Stimulated activated CD4-positive, alpha-beta T cell treated with anti-CD3 and anti-CD28 coated beads, Interleukin-1b, Interleukin-23, amount 100 ng/mL, for 48 hours (primary cell): ENCODE measurements around the gene ABCC6.
"Not testable (repeated sequence)": the region's sequence is repeated elsewhere in the genome, so short reads cannot be mapped to it uniquely, and the experiment has no call there.

Source experiments
- DNase-seq: peaks from one replicate; pipeline ENCODE4 v3.0.0-alpha.2; 2020

Gene ABCC6

GRCh38 chr16:16222850-16223661, at the start of gene ABCC6:
Gene ABCC6 (minus strand): TSS chr16:16223494. CDS start chr16:16223434, 60 bp downstream.
- not testable (repeated sequence) for DNase-seq

DNA sequence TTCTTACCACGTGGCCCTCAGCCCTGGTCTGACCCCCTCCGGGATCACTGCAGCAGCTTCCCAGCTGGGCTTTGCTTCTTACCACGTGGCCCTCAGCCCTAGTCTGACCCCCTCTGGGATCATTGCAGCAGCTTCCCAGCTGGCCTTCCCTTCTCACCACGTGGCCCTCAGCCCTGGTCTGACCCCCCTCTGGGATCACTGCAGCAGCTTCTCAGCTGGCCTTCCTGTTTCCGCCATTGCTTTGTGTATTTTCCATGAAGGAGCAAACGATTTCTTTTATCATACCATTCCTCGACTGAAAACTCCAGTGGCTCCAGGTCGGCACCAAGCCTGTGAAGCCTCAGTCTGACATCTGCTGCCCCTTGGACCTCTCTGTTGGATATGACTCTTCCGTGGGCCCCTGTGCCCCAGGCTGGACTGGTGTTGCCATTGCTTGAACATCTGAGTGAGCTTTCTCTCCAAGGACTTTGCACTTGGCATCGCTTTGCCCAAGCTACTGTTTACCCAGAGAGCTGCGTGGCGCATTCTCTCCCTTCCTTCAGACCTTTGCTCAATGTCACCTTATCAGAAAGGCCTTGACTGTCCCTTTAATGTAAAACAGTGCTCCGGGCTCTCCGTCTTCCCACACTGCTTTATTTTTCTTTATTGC, 49.4 kb upstream of the ABCC6 start:
- DNase-seq: not testable (repeated sequence)

- DNase-seq: not testable (repeated sequence)
These were observed 48.4 kb upstream of the ABCC6 start for GRCh38 chr16:16271658-16272057.

DNA sequence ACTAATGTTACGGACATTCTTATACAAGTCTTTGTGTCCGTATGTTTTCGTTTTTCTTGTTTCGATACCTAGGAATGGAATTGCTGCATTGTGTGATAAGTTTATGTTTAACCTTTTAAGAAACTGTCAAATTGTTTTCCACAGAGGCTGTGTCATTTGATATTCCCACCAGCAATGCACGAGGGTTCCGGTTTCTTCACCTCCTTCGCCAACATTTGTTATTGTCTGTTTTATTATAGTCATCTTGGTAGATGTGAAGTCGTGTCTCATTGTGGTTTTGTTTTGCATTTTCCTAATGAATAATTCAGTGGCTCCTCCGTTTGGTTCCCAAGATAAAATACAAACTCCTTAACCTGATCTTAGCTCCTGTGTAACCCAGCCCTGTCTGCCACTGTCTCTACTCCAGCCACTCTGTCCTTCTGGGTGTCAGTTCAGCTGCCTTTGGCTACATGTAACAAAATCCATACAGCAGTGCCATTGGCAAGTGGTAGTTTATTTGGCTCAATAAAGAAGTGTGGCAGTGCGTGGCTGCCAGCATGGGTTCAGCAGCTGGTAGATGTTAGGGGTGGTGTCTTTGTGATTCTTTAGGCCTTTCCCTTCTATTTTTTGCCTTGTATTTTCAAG, 45.0 kb upstream of the ABCC6 start:
- DNase-seq: not testable (repeated sequence)

DNA sequence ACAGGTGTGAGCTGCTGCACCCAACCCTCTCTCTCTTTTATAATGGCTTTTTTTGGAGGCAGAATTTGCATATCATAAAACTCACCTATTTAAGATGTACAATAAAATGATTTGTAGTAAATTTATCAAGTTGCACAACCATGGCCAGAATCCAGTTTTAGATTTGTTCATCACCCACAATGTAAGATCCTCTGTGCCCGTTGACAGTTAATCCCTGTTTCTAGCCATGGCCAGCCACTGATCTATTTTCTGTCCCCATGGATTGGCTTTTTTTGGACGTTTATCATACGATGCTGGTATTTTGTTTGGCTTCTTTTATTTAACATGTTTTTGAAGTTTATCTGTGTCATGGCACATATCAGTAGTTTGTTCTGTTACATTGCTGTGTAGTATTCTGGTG, 44.4 kb upstream of the ABCC6 start:
- not testable (repeated sequence) for DNase-seq

GRCh38 chr16:16265044-16265443, 41.8 kb upstream of the ABCC6 start:
- not testable (repeated sequence) for DNase-seq

- DNase-seq: not testable (repeated sequence)
These were observed 40.7 kb upstream of the ABCC6 start for GRCh38 chr16:16263947-16264346.

DNA sequence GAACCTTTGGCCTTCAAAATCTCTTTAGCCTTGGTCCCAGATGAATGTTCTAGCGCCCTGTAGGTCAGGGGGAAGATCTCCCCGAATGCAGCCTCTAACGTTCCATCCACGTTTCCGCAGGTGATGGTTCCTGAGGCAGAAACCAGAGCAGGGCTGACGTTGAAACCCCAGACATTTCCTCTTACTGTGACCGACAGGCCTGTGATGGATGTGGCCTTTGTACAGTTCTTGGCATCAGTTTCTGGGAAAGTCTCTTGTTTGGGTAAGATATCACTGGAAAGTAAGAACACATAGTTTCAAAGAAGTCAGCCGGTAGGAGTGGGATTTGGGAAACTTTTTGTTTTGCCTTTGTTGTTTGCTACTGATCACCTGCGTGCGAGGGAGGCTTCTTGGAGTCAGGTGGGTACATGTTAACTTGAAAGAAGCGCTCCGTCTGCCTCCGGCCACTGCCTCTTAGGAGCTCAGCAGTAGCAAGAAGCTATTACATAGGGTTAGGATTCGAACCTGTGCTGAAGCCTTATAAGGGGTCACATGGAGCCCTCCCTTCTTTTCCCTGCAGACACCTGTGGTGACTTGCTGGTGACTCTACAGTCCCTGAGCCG, 39.8 kb upstream of the ABCC6 start:
- DNase-seq: not testable (repeated sequence)

- not testable (repeated sequence) for DNase-seq
These were observed 36.7 kb upstream of the ABCC6 start for GRCh38 chr16:16259971-16260370.

DNA sequence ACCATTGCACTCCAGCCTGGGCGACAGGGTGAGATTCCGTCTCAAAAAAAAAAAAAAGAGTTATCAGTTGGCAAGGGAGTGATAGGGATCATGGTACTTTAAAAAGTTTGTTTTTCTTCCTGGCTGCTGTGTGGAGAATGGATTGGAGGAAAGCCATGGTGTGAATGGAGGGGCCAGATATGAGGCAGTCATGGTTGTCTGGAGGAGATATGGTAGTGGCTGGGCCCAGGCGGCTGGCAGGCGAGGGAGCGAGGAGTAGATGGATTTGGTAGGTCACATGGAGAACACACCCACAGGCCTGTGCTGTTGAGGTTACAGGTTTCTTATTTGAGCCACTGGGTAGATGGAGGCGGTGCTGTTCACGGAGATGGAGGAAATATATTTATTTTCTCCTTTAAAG, 35.5 kb upstream of the ABCC6 start:
- not testable (repeated sequence) for DNase-seq

DNA sequence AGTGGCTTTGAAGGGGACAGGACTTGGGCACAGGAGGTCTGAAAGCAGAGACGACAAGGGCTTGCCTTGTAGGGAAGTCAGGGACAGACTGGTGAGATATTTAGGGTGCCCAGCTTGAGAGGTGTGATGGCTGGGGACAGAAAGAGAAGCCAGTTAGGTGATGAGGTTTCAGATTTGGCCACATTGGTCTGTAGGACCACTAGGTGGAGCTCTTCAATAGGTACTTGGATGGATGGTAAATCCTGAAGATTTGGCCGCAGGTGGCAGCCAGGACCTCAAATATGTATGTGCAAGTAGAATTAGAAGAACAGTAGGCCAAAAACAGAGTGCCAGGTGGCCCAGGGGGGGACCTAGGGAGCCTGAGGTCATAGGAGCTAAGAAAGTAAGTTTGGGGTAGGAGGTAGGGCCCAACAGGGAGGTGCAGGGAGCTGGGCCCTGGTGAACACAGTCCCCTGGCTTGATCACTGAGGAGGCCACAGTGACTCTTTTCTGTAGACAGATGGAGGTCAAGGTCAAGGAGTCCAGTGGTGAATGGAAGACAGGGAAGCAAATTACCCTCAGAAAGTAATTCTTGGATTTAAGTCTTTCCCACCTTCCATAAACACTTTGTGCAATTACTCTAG, 34.1 kb upstream of the ABCC6 start:
- DNase-seq: not testable (repeated sequence)

GRCh38 chr16:16252377-16252776, 29.1 kb upstream of the ABCC6 start:
- not testable (repeated sequence) for DNase-seq

DNA sequence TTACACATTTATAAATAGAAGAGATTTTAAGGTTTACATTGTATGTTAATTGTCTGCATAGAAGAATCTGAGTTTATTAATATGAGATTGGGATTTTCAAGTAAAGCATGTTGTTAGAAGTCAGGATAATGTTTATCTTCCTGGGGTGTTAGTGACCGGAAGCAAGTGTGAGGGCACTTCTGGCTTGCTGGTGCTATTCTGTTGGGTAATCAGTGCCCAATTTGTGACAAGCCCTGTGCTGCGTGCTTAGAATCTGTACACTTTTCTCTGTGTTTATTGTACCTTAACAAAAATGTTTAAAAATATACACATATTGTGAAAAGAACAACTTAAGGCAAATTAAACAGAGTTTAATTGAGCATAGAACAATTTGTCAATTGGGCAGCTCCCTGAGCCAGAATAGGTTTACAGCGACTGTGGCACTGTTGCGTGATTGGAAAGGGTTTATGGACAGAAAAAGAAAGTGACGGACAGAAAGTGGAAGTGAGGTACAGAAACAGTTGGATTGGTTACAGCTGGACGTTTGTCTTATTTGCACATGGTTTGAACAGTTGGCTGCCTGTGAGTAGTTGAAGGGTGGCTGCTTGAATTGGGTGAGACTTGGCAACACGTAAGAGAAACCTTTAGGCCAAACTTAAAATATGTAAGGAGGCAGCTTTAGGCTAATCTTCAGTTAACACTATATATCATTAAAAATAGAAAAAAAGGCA, 26.5 kb upstream of the ABCC6 start:
- not testable (repeated sequence) for DNase-seq

DNA sequence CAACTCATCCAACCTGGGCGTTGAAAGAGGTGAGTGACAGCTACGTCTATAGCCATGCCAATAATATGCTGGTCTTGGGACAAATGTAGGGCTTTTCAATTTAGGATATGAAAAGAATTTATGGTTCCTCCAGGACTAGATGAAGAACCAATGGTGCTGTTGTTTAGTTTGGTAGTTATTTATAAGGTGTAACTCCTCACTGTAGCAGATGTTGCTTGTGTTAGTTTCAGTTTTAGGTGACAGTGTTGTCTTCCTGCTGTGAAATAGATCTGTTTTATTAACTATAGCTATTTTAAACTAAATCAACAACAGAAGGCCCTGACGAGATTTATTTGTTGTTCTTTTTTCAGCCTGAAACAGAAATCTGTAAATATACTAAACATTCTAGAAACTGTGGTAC, 24.1 kb upstream of the ABCC6 start:
- not testable (repeated sequence) for DNase-seq

DNA sequence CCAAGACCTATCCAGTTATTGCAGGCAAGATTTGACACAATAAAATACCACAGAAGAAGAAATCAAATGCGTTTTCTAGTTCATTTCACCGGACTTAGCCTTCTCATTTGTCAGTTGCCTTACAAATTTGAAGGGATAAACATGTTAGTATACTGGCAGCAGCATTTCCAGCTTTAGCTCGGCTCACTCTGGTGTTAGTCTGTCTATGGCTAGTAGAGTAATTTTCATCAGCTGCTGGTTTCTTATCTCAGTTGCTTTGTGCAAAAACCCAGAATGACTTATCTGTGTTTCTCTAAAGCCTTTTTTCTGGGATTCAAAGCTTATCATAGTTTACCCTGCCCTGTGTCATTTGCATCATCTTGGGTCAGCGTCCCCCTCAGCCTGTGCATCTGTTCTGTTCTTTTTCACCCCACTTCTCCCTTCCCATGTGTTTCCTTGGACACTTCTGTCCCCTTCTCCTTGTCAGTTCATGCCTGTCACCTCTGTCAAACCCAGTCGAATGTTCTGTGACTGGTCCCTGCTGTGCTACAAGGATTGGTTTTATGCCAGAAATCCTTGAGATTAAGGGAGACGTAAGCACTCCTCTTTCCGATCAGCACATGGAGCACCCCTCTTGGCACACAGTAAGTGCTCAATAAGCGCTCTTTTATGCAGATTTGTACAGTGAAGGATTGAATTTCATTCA, 23.4 kb upstream of the ABCC6 start:
- DNase-seq: not testable (repeated sequence)

DNA sequence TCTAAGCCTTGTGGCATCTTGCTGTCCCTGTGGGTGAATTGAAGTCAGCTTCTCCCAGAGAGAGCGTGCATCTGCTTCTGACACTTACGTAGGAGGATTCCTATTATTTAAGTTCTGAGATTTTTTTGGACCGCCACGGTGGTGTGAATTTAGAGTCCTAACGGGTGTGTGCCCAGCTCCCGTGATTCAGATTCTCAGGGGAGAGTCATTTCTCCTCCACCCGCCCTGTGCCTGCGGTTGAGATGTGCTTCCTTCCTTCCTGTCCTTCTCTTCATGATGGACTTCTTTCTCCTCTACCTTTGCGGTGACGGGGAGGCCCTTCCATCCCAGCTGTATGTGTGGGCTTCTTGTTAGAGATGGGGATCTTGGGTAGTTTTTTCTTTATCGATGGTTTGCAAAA, 20.6 kb upstream of the ABCC6 start:
- DNase-seq: not testable (repeated sequence)

DNA sequence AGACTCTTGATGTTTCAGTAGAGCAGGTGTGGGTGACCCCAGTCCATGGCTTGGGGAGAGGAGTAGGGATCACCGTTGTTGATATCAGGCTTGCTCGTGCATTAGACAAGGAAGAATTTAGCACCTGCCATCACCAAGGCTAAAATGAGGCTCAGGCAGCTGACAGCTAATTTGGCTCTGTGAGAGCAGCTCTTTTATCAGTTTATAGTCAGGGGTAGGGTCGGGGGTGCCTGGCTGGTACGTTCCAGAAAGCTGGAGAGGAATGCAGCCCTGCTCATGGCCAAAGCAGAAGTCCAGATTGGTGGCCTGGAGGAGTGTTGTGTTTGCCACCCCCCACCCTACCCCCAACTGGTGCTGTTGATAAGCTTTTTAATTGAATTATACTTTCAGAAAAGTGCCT, 17.4 kb upstream of the ABCC6 start:
- DNase-seq: not testable (repeated sequence)

GRCh38 chr16:16237738-16238137, 14.4 kb upstream of the ABCC6 start:
- DNase-seq: not testable (repeated sequence)

DNA sequence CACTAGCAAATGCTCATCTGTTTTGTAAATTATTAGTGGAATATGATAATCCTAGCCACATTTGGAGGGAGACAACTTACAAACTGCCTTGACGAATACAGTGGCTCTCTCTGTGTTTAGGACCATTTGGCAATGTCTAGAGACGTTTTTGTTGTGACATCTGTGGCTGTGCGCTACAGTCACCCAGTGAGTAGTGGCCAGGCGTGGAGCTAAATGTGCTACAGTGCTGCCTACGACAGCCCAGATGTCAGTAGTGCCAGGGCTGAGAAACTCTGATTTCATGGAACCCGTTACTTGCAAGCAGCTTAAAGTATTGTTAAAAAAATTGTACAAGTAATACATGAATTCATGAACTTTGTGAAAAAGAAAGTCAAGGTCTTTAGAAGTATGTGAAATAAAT, 13.8 kb upstream of the ABCC6 start:
- DNase-seq: not testable (repeated sequence)

DNA sequence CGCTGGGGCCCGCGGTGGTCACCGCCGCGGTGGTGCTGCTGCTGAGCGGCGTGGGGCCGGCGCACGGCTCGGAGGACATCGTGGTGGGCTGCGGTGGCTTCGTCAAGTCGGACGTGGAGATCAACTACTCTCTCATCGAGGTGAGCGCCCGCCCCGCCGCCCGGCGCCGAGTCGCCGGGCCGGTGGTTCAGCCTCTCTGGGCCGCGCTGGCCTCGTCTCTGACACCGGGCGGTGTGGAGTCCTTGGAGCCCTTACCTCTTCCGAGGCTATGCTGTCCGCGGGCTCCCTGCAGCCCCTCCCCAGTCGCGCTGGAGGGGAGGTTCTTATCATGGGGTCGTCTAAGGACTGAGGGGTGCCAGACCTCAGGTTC, 9.4 kb upstream of the ABCC6 start:
- not testable (repeated sequence) for DNase-seq

DNA sequence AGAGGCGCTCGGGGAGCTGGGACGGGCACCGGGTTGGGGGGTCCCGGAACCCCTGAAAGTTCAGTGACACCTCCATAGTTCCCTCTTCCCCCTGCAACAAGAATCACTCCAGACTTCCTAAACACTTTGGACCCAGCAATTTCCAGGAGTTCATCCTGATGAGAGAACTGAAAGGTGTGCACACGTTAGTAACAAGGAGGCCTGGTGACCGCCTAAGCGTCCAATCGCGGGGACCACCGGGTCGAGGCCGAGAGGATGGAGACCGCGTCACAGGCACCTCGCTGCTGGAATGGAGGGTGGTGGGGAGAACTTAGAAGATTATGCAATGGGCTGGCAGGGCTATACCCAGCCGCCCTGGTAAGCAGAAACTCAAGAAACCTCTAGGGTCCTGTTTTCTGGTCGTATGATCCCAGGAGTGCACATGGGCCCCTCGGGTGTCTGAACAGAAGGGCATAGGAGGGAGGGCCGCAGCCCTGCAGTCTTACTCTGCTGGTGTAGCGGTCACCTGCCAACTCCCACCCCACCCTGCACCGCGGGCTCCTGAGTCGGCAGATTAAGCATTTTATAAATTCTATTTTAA, 458 bp upstream of the ABCC6 start:
- DNase-seq: not testable (repeated sequence)
